HepG2 (cell line): ENCODE data around the gene RGN. TPM values are rescaled to one million over a fixed set of nuclear protein-coding genes. Genes with fewer than 3 reads are reported as not detected.

Experiments used
- ATAC-seq: fragments of 200-7000 bp; cut with Tn5 transposase; 3 replicates; pipeline ENCODE4 v1.9.1; 2020; ENCODE audit warnings: mild to moderate bottlenecking, moderate library complexity
- BruUV-seq: library from RNA; stranded (reverse); fragments of 400-500 nt; replicated peaks from 2 replicates; lab custom pipeline; 2021; lab: Mats Ljungman, UMichigan
- CTCF ChIA-PET: fragments of 300-600 bp; formaldehyde crosslinking; extraction: SDS; loops from one replicate; lab custom pipeline; 2021; ENCODE audit warnings: low total read pairs, inconsistent platforms, low intra/inter-chr PET ratio; lab: Yijun Ruan, JAX
- POLR2A ChIA-PET: fragments of 350-600 bp; sonication (Branson Sonifier 250); formaldehyde crosslinking; loops from one replicate; lab custom pipeline; 2020; ENCODE audit warnings: antibody characterized with exemption, inconsistent platforms; lab: Yijun Ruan, JAX
- DNase-seq: peaks from one replicate; pipeline ENCODE4 v3.0.0-alpha.2; 2015; ENCODE audit warnings: low spot score
- FAIRE-seq: peaks from 3 replicates; lab custom pipeline; 2011; peaks lifted over from hg19 to GRCh38; lab: Jason Lieb, UNC
- H2AFZ ChIP-seq: one replicate; pipeline ENCODE4 v1.6.1; 2011; ENCODE audit warnings: low read length, inconsistent platforms
- H3K27ac ChIP-seq: fragments of 300-600 bp; 3 replicates; pipeline ENCODE4 v1.8.0; 2011; ENCODE audit warnings: mixed run types, mild to moderate bottlenecking, mixed read lengths, low read length, inconsistent platforms; ENCODE audit not compliant: insufficient read depth; ENCODE audit errors: extremely low read length
- H3K27me3 ChIP-seq, 2 experiments: fragments of 200-600 bp in 1 of 2; 2 replicates in 1 of 2; 3 replicates in 1 of 2; pipeline versions ENCODE4 v1.6.0 to v1.8.0; 2011; ENCODE audit warnings: low read length in 2 of 2, mild to moderate bottlenecking in 2 of 2, moderate library complexity in 2 of 2, inconsistent platforms in 1 of 2; ENCODE audit not compliant: insufficient read depth in 2 of 2, control insufficient read depth in 1 of 2
- H3K36me3 ChIP-seq, 2 experiments: fragments of 200-600 bp in 1 of 2; replicated peaks in 1 of 2; 2 replicates in 1 of 2; 3 replicates in 1 of 2; pipeline versions ENCODE4 v1.5.1 to v1.8.0; 2011; ENCODE audit warnings: low read length in 2 of 2, inconsistent platforms in 1 of 2; ENCODE audit not compliant: insufficient read depth in 2 of 2, control insufficient read depth in 1 of 2
- H3K4me1 ChIP-seq: 2 replicates; pipeline ENCODE4 v1.5.1; 2012; ENCODE audit warnings: low read length, inconsistent platforms; ENCODE audit not compliant: insufficient read depth
- H3K4me2 ChIP-seq: 2 replicates; pipeline ENCODE4 v1.6.0; 2011; ENCODE audit warnings: low read depth, low read length, inconsistent platforms
- H3K4me3 ChIP-seq, 3 experiments: fragments of 200-600 bp in 1 of 3; sonication (generic), shearing (Covaris generic) in 1 of 3; replicated peaks in 1 of 3; 2 replicates each; pipeline ENCODE4 v1.5.1; 2011 to 2016; ENCODE audit warnings: low read length in 3 of 3, inconsistent platforms in 2 of 3, low read depth in 2 of 3, mild to moderate bottlenecking in 2 of 3, control low read depth in 1 of 3, mixed read lengths in 1 of 3; ENCODE audit not compliant: insufficient read depth in 1 of 3
- H3K79me2 ChIP-seq: one replicate; pipeline ENCODE4 v1.6.1; 2011; ENCODE audit warnings: low read length, inconsistent platforms; ENCODE audit not compliant: insufficient read depth
- H3K9ac ChIP-seq: 2 replicates; pipeline ENCODE4 v1.6.0; 2011; ENCODE audit warnings: mild to moderate bottlenecking, low read depth, low read length, inconsistent platforms; ENCODE audit not compliant: insufficient read depth
- H3K9me3 ChIP-seq: 2 replicates; pipeline ENCODE4 v1.5.1; 2012; ENCODE audit warnings: mild to moderate bottlenecking, low read length
- H4K20me1 ChIP-seq: 2 replicates; pipeline ENCODE4 v1.6.0; 2011; ENCODE audit warnings: inconsistent platforms, mild to moderate bottlenecking, low read length, moderate library complexity; ENCODE audit not compliant: insufficient read depth
- CEBPG ChIP-seq: IDR thresholded peaks from 2 replicates; pipeline ENCODE4 v1.6.1; 2016
- KAT2B ChIP-seq: fragments of 150-350 bp; IDR thresholded peaks from 2 replicates; pipeline ENCODE4 v1.6.1; 2014; ENCODE audit warnings: low read depth, low read length, borderline replicate concordance
- MIXL1 ChIP-seq: IDR thresholded peaks from 2 replicates; pipeline ENCODE4 v1.6.1; 2016
- NCOR1 ChIP-seq: fragments of 200-600 bp; sonication (generic); IDR thresholded peaks from 2 replicates; pipeline ENCODE4 v1.7.0; 2017; ENCODE audit warnings: antibody characterized with exemption, low read length, borderline replicate concordance
- RBM22 ChIP-seq: fragments of 200-400 bp; formaldehyde crosslinking; optimal IDR thresholded peaks from 2 replicates; pipeline ENCODE3; 2017; ENCODE audit warnings: mild to moderate bottlenecking, low read length, moderate library complexity
- SCMH1 ChIP-seq: sonication (generic); formaldehyde crosslinking; IDR thresholded peaks from 2 replicates; pipeline ENCODE4 v1.9.0; 2021; ENCODE audit warnings: missing genetic modification reagents, mild to moderate bottlenecking, borderline replicate concordance
- SMAD1 ChIP-seq: sonication (generic); formaldehyde crosslinking; IDR thresholded peaks from 2 replicates; pipeline ENCODE4 v1.4.0; 2020; ENCODE audit warnings: missing genetic modification reagents, low read depth, mild to moderate bottlenecking, borderline replicate concordance
- SOX13 ChIP-seq, 3 experiments: fragments of 450-650 bp in 1 of 3; sonication (generic) in 1 of 3; formaldehyde crosslinking in 1 of 3; IDR thresholded peaks in 2 of 3; conservative IDR thresholded peaks in 1 of 3; 2 replicates each; pipeline versions ENCODE4 v1.5.0 to v1.6.1; 2016 to 2020; ENCODE audit warnings: antibody characterized with exemption in 1 of 3, mild to moderate bottlenecking in 1 of 3, missing compliant biosample characterization in 1 of 3, missing genetic modification reagents in 1 of 3, moderate library complexity in 1 of 3
- TBX3 ChIP-seq: fragments of 450-650 bp; IDR thresholded peaks from 2 replicates; pipeline ENCODE4 v1.6.1; 2017; ENCODE audit warnings: antibody characterized with exemption, mild to moderate bottlenecking, inconsistent platforms, borderline replicate concordance
- THYN1 ChIP-seq: sonication (generic); formaldehyde crosslinking; IDR thresholded peaks from 2 replicates; pipeline ENCODE4 v1.8.1; 2023; ENCODE audit warnings: low read depth, mild to moderate bottlenecking, moderate library complexity, missing genetic modification reagents, borderline replicate concordance
- TMF1 ChIP-seq: sonication (generic); formaldehyde crosslinking; IDR thresholded peaks from 2 replicates; pipeline ENCODE4 v1.8.1; 2022; ENCODE audit warnings: low read depth, missing genetic modification reagents
- ZNF343 ChIP-seq: sonication (generic); formaldehyde crosslinking; IDR thresholded peaks from 2 replicates; pipeline ENCODE4 v1.4.0; 2020; ENCODE audit warnings: mild to moderate bottlenecking, missing genetic modification reagents
- ZNF644 ChIP-seq: IDR thresholded peaks from 2 replicates; pipeline ENCODE4 v1.6.1; 2016; ENCODE audit warnings: low read depth
- in situ Hi-C: cut with HindIII; loops from 2 replicates; pipeline ENCODE4 v1.10.0; 2017; ENCODE audit warnings: low pct_unique_long_range_greater_than_20kb; ENCODE audit not compliant: extremely low pct_ligation_motif_present
- intact Hi-C: fragments of 100-400 bp; cut with micrococcal nuclease; formaldehyde crosslinking; loops from one replicate; pipeline ENCODE4 v1.10.0; 2022; ENCODE audit not compliant: unreplicated experiment
- polyA plus RNA-seq, 8 experiments: library from polyadenylated mRNA; depleted of rRNA in 3 of 8; stranded (reverse) in 7 of 8; unstranded in 1 of 8; fragments of >200 nt; fragmentation: Illumina TruSeq in 4 of 8; extraction: Trizol in 4 of 8; gene quantifications; 2 replicates each; pipeline versions ENCODE4 v1.2.1 to v1.2.3, GENCODE V29; 2011 to 2016; ENCODE audit warnings: low read depth in 4 of 8, missing spikeins in 1 of 8, mixed read lengths in 1 of 8; ENCODE audit not compliant: insufficient read depth in 1 of 8
- total RNA-seq, 5 experiments: library from RNA; depleted of rRNA; stranded (reverse); fragments of >200 nt; fragmentation: Illumina TruSeq; extraction: Trizol; gene quantifications; 2 replicates each; pipeline ENCODE4 v1.2.3, GENCODE V29; 2016; ENCODE audit warnings: low read depth in 1 of 5
- TF ChIP-seq, protein P1 (sequence below): sonication (generic); formaldehyde crosslinking; conservative IDR thresholded peaks from 2 replicates; pipeline ENCODE4 v1.4.0; 2020; ENCODE audit warnings: mild to moderate bottlenecking, missing genetic modification reagents, moderate library complexity
- TF ChIP-seq, protein P2 (sequence below): sonication (generic); formaldehyde crosslinking; IDR thresholded peaks from 2 replicates; pipeline ENCODE4 v1.4.0; 2020; ENCODE audit warnings: missing genetic modification reagents, borderline replicate concordance

RGN gene
- total and polyA plus RNA-seq, 2 of the 13 experiments (the other 11 are each of a cell fraction or from before 2014, with no cell fraction given) = 19.6 to 74.4 TPM

DNA sequence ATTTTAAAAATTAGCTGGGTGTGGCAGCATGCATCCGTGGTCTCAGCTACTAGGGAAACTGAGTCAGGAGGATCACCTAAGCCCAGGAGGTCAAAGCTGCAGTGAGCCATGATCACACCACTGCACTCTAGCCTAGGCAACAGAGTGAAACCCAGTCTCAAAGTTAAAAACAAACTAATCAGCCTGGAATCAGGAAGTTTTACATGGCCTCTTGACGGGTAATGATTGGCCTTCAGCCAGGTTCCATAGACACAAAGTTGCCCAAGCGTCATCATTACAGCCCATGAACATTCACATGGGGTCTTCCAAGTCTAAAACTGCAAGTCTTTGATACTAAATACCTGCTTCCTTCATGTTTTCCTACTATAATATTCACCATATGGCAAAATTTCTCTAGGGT is 10.0 kb upstream of the RGN start (continued):
- TF ChIP-seq, protein P1, sequence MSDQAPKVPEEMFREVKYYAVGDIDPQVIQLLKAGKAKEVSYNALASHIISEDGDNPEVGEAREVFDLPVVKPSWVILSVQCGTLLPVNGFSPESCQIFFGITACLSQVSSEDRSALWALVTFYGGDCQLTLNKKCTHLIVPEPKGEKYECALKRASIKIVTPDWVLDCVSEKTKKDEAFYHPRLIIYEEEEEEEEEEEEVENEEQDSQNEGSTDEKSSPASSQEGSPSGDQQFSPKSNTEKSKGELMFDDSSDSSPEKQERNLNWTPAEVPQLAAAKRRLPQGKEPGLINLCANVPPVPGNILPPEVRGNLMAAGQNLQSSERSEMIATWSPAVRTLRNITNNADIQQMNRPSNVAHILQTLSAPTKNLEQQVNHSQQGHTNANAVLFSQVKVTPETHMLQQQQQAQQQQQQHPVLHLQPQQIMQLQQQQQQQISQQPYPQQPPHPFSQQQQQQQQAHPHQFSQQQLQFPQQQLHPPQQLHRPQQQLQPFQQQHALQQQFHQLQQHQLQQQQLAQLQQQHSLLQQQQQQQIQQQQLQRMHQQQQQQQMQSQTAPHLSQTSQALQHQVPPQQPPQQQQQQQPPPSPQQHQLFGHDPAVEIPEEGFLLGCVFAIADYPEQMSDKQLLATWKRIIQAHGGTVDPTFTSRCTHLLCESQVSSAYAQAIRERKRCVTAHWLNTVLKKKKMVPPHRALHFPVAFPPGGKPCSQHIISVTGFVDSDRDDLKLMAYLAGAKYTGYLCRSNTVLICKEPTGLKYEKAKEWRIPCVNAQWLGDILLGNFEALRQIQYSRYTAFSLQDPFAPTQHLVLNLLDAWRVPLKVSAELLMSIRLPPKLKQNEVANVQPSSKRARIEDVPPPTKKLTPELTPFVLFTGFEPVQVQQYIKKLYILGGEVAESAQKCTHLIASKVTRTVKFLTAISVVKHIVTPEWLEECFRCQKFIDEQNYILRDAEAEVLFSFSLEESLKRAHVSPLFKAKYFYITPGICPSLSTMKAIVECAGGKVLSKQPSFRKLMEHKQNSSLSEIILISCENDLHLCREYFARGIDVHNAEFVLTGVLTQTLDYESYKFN = peak; percentile 22; the same call in 1 of the 2 replicates
- no peak for TF ChIP-seq SCMH1 (CRISPR knock-in tag)
- TF ChIP-seq ZNF644 = 0 out of 2 replicates have a peak, but pooled peaks have one; percentile 9
- TF ChIP-seq TBX3 = no peak
- no peak for TF ChIP-seq SMAD1 (CRISPR knock-in tag)
- no peak for TF ChIP-seq ZNF343 (CRISPR knock-in tag)
- TF ChIP-seq MIXL1 (CRISPR knock-in tag) = 0 out of 2 replicates have a peak, but pooled peaks have one; percentile 29

DNA sequence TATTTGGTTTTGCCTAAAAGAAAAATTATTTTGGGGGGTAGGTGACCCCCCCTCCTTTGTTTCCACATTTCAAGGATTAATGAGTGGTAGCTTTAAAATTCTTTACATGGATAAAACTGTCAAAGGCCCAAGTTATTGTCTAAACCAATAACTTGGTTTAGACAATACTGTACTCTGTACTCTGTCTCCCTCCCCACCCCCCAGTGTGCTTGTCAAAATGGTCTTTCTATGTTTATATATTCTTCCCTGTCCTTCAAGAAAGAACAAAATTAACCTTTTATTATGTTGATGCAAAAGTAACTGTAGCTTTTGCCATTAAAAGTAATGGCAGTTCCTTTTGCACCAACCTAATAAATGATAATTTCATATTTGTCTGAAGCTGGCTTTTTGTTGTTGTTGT is 9.5 kb upstream of the RGN start:
- Histone ChIP-seq H4K20me1 (no peaks in the 10 kb centered on the region), H3K27me3 (no peaks in the 10 kb centered on the region), H3K9me3 (no peaks in the 10 kb centered on the region), H3K4me1 (peaks cover 38% of the 10 kb centered on the region), H3K27ac (peak overlapping the region; percentile 84), H3K79me2 (no peaks in the 10 kb centered on the region), H3K4me3 (0 out of 6 replicates have a peak overlapping the region, but pooled peaks of 1 of the 3 experiments have one; percentile 26), H3K36me3 (no peaks in the 10 kb centered on the region), H3K4me2 (peak overlapping the region; percentile 55), H3K9ac (no peak overlapping the region; the same call in 1 of the 2 replicates), H2AFZ (no peak overlapping the region)
- CTCF ChIA-PET = no interaction called here
- BruUV-seq = no TSS peak
- intact Hi-C loops = no loop called here
- DNase-seq (peak; percentile 53), FAIRE-seq (peak; percentile 23), ATAC-seq (peak; percentile 81)
- in situ Hi-C loops = no loop called here
- POLR2A ChIA-PET = interaction anchor here (1.0 to 1.8 kb wide), 3 partner anchors 9 to 38 kb away, joined by 3 to 31 read pairs (median 9); partner anchors contain the start of gene RGN
- TF ChIP-seq CEBPG (CRISPR knock-in tag) = peak; percentile 51; the same call in 1 of the 2 replicates
- TF ChIP-seq TMF1 = no peak
- TF ChIP-seq, protein P2, sequence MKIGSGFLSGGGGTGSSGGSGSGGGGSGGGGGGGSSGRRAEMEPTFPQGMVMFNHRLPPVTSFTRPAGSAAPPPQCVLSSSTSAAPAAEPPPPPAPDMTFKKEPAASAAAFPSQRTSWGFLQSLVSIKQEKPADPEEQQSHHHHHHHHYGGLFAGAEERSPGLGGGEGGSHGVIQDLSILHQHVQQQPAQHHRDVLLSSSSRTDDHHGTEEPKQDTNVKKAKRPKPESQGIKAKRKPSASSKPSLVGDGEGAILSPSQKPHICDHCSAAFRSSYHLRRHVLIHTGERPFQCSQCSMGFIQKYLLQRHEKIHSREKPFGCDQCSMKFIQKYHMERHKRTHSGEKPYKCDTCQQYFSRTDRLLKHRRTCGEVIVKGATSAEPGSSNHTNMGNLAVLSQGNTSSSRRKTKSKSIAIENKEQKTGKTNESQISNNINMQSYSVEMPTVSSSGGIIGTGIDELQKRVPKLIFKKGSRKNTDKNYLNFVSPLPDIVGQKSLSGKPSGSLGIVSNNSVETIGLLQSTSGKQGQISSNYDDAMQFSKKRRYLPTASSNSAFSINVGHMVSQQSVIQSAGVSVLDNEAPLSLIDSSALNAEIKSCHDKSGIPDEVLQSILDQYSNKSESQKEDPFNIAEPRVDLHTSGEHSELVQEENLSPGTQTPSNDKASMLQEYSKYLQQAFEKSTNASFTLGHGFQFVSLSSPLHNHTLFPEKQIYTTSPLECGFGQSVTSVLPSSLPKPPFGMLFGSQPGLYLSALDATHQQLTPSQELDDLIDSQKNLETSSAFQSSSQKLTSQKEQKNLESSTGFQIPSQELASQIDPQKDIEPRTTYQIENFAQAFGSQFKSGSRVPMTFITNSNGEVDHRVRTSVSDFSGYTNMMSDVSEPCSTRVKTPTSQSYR = peak; percentile 75
- no peak for TF ChIP-seq THYN1 (CRISPR knock-in tag)
- no peak for TF ChIP-seq KAT2B
- no peak for TF ChIP-seq SOX13 (IDR thresholded peaks at IDR 0.05)
- TF ChIP-seq SOX13 (CRISPR knock-in tag; conservative IDR thresholded peaks at IDR 0.05 in 1 of 2, IDR thresholded peaks at IDR 0.05 in 1 of 2) = peak in 1 of 2 experiments; percentile 39; a peak in 1 of 4 replicates
- peak; percentile 66; the same call in 1 of the 2 replicates for TF ChIP-seq NCOR1
- TF ChIP-seq RBM22 = no peak
